Astrocyte of the cerebellum (primary cell): ENCODE results near the gene UGGT2.
"Not testable (repeated sequence)": the region's sequence is repeated elsewhere in the genome, so short reads cannot be mapped to it uniquely, and the experiment has no call there.

Experiments used
- DNase-seq: peaks from one replicate; pipeline ENCODE4 v3.0.0-alpha.2; 2011; ENCODE audit warnings: low read depth
- H3K4me3 ChIP-seq: 2 replicates; pipeline ENCODE4 v1.5.1; 2011; ENCODE audit warnings: mild to moderate bottlenecking, low read depth, low read length, moderate library complexity
- CTCF ChIP-seq: IDR thresholded peaks from 2 replicates; pipeline ENCODE4 v1.5.1; 2012; ENCODE audit warnings: low read length, low read depth, moderate library complexity, mild to moderate bottlenecking; ENCODE audit errors: missing control alignments
- in situ Hi-C: cut with HindIII; loops from 2 replicates; pipeline ENCODE4 v1.10.0; 2017; ENCODE audit warnings: low sequenced_read_pairs

The UGGT2 gene

DNA sequence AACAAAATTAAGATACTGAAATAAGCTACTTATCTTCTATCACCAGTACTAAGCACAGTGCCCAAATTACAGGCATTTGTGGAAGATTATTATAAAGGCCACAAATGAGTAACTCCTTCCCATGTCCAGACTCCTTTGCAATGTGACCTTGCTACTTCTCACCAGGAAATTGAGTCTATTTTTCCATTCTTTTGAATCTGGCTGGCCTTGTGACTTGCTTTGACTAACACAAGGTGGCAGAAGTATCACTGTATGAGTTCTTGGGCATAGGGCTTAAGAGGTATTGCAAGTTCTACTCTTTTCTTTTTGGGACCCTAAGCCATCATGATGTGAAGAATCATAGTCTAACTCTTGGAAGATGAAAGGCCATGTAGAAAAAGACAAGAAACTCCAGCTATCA lies 49.9 kb downstream of the UGGT2 start:
- in situ Hi-C loops = no loop called here
- no peak for DNase-seq

GRCh38 chr13:96002322-96003131 lies 50.7 kb downstream of the UGGT2 start:
- in situ Hi-C loops = no loop called here
- no peak for TF ChIP-seq CTCF
- no peak overlapping the region for H3K4me3 ChIP-seq
- DNase-seq = no peak

More for the DNA sequence above, 49.9 kb downstream of the UGGT2 start:
- no peak for TF ChIP-seq CTCF
- no peak overlapping the region for H3K4me3 ChIP-seq

DNA sequence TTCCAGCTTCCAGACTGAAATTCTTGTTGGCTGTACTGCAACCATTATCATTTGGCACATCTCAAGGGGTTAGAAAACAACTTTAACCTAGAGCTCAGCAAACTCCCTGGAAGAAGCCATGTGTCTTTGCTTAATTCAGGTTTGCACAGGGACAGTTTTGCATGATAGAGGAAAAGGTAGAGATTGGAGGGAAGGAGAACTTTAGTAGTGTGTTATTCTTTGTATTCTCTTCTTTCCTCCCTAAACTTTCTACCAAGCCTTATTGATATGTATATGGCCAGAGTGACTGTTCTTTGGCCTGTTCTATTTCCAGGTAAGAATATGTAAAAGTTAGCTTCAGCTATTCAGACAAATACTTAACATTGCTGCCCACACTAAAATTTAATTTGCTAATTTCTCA lies 53.1 kb downstream of the UGGT2 start:
- no peak overlapping the region for H3K4me3 ChIP-seq
- TF ChIP-seq CTCF = no peak
- DNase-seq = no peak
- in situ Hi-C loops = no loop called here

DNA sequence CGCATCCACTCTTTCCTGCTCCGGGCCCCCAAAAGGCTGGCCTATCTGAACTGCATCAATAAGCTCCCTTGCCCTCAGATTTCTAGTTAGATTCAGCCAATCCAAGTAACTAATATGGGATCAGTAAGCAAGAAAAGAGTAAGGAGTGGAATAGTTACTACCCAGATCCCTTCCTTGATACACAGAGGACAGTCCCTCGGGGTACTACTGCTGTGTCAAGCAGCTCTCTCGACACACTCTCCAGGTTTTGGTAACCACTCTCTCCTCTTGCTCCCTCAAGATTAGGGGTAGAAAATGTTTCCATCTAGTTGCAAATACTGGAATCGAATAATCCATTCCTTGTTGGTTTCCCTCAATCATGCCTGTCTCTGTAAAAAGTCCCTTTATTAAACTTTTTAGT lies 65.4 kb downstream of the UGGT2 start:
- TF ChIP-seq CTCF = no peak
- DNase-seq = no peak
- in situ Hi-C loops = no loop called here
- H3K4me3 ChIP-seq = no peak overlapping the region

DNA sequence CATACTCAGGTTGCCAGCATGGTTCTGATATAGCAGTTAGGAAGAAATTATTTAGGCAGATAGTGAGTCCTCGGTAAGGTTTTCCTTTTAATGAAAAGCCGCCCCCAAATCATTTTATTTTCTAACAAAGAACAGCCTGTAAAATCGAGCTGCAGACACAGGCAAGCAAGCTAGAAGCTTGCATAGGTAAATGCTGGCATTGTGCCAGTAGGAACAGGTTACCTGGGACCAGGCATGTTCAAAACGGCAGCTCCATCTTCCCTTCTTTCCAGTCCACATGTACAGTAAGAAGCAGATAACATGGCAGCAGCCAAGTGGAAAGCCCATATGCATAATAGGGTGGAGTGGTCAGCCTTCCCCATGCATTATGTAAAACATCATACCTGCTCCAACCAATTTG lies 71.1 kb downstream of the UGGT2 start:
- in situ Hi-C loops = no loop called here
- no peak for DNase-seq
- H3K4me3 ChIP-seq = no peak overlapping the region
- TF ChIP-seq CTCF = no peak

GRCh38 chr13:95972651-95973050 lies 80.5 kb downstream of the UGGT2 start:
- H3K4me3 ChIP-seq, DNase-seq, in situ Hi-C loops: not testable (repeated sequence)

DNA sequence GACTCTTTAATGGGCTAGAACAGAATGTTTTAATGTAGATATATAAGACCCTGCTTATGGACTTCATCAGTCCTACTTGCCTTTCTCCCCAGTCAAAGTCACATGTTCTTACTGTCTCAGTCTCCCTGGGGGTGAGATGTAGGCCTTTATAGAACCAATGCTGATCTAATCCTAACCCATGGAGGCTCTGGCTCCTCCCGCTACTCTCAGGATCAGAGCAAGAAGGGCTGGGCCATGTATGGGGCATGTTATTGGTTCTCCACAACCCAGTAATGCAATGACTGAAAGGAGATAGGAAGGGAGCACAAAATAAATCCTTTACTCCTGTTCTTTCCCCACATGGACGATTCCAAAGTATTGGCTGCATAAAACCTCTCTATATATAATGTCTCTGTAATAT lies 82.3 kb downstream of the UGGT2 start:
- no peak for TF ChIP-seq CTCF
- no peak overlapping the region for H3K4me3 ChIP-seq
- in situ Hi-C loops = no loop called here
- DNase-seq = no peak
